Measurements from ENCODE around the gene ACSF3. TPM values are rescaled to one million over a fixed set of nuclear protein-coding genes. Genes with fewer than 3 reads are reported as not detected.

ACSF3 gene
- 50.0 and 51.4 TPM in 2 replicates for total RNA-seq

DNA sequence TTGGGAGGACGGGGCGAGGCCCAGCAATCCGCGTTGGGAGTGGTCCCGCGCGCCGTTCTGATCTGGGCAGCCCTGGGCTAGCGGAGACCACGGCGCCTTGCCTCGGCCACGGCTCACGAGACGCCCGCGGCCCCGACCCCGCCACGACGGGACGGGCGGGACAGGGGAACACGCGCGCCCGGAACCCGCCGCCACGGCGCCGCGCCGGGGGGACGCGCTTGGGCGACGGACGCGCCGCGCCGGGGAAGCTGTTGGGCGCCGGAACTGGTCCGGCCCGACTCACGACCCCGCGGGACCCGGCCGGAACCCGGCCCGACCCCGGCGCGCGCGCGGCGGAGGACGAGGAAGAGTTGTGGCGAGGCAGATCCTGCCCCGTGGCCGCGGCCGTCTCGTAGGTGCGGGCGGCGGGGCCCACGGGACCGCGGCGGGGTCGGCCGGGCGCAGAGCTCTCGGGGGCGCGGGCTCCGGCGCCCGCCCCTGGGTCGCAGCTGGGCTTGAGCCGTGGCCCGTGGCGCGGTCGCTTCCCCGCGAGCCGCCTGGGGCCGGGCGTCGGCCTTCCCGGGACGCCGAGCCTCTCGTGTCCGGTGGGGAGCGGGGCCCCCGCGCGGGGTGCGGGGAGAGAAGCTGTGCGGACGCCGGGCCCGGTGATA is at the start of gene ACSF3:
TSS of gene ACSF3 (plus strand) at position 251 of the 650 bp plus-strand sequence. CDS start 6,830 bp downstream, outside the sequence.
- intact Hi-C loops (cut with micrococcal nuclease): loop anchor here (10.0 kb wide), 1 partner anchor 59 kb away; no protein-coding TSS in a partner anchor

- intact Hi-C loops (cut with micrococcal nuclease): no loop called here
Observed at GRCh38 chr16:89044418-89045180, 49.1 kb upstream of the ACSF3 start.

DNA sequence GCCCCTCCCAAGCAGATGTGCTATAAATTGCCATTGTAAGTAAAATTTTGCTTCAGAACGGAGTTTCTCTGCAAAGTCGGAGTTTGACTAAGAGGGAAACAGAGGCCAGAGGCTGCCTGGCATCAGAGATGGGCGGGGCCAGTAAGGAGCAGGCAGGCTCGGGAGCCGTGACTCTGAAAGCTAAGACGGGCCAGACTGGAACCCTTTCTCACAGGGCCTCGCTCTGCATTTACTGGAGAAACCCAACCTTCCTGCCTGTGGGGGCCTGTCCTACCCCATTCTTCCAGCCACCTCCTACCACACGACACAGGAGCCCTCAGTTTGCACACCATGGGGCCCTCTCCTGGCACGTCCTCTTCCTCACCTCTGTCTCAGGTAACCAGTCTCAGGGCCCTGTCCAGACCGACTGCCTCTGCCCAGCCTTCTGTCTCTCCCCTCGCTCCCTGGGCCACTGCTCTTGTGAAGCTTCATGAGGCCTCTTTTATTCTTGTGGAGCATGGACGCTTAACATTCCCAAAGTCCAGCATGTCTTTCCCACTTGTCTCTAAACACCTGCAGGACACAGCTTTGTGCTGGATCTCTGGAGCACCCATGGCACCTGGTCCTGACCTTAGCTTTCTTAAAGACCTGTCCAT is 48.4 kb upstream of the ACSF3 start:
- intact Hi-C loops (cut with micrococcal nuclease): no loop called here

DNA sequence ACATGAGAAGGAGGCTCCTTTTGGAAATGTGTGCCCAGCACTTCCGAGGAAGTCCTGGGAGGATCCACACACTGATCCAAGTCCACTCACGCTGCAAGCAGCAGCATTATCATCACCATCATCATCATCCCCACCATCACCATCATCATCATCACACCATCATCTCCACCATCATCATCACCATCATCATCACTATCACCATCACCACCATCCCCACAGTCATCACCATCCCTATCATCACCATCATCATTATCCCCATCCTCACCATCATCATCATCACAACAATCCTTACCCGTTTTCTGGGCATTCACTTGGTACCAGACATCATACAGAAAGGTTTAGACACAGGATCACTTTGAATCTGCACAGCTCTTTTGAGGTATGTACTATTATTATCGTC is 47.8 kb upstream of the ACSF3 start:
- intact Hi-C loops (cut with micrococcal nuclease): no loop called here

GRCh38 chr16:89046491-89046890 is 47.2 kb upstream of the ACSF3 start:
- intact Hi-C loops (cut with micrococcal nuclease): no loop called here

GRCh38 chr16:89047331-89048089 is 46.1 kb upstream of the ACSF3 start:
- intact Hi-C loops (cut with micrococcal nuclease): no loop called here

GRCh38 chr16:89048090-89048725 is 45.4 kb upstream of the ACSF3 start:
- intact Hi-C loops (cut with micrococcal nuclease): no loop called here

DNA sequence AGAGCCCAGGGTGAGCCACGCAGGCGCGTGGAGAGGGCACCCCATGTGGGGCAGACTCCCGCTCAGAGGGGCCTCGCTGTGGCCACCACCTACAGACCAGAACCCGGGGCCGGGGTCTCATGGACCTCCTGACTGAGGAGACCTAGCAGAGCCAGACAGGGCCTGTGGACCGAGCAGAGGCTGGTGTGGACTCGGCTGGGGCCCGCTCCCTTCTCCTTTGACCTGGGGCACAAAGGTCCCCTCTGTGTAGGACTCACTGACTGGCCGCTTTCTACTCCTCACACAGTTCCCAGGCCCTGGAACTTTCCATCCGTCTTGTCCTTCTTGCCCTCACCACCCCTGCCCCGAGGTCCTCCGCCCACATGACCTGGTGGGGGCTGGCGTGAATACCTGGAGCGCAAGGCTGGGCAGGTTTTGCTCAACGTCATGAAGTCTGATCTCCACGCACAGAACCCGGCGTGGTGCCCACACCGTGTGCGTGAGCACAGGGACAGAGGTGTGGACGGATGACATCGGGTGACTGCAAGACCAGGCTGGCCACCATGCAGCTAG is 44.7 kb upstream of the ACSF3 start:
- intact Hi-C loops (cut with micrococcal nuclease): no loop called here

GRCh38 chr16:89049484-89050118 is 44.1 kb upstream of the ACSF3 start:
- intact Hi-C loops (cut with micrococcal nuclease): no loop called here

GRCh38 chr16:89050119-89050867 is 43.4 kb upstream of the ACSF3 start:
- intact Hi-C loops (cut with micrococcal nuclease): no loop called here

- intact Hi-C loops (cut with micrococcal nuclease): no loop called here
Observed at GRCh38 chr16:89050868-89051311, 42.8 kb upstream of the ACSF3 start.

GRCh38 chr16:89051521-89052166 is 42.0 kb upstream of the ACSF3 start:
- intact Hi-C loops (cut with micrococcal nuclease): no loop called here

- intact Hi-C loops (cut with micrococcal nuclease): no loop called here
Observed at GRCh38 chr16:89052191-89052889, 41.3 kb upstream of the ACSF3 start.

DNA sequence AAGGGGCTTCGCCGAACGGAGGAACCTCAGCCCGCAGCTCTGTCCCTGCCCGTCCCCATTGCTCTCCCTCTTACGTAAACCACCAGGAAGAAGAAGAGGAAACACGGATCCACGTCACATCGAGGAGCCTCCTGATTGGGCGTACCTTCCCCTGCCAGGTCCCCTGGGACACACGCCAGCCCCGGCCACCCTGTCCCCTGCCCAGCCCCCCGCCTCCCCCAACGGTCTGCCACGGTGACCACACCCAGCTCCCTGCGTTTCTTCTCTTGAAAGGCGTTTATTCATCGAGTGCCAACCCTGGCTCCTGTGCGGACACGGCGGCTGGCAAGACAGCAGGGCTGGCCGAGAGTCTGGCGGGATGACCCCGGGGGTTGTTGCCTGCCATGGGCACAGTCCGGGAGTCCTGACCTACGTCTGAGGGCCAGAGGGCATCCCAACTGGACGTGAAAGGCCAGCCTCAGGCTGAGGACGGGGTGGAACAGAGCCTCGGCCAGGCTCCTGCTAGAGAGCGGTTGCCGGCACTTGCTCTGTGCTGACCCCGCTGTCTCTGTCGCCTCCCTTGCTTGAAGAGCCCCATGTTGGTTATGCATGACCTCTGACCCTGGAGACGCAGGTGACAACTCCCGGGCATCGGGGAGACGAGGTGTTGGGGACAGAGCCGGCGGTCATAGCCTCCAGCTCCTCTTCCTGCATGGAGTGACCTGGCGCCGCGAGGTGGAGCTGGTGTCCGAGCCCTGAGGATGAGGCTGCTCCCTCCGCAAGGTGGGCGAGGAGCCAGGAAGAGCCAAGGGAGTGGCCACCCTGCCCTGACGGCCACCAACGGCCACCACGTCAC is 40.5 kb upstream of the ACSF3 start:
- intact Hi-C loops (cut with micrococcal nuclease): no loop called here

DNA sequence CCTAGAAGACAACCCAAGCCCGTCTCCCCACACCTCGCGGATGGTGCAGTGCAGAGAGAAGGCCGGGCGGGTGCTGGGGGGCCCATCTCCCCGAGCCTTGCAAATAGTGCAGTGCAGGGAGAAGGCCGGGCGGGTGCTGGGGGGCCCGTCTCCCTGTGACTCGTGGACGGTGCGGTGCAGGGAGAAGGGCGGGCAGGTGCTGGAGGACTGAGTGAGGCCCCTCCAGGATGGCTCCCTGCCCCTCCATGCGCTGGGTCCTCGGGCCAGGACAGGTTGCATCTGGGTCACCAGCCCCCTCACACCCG is 40.0 kb upstream of the ACSF3 start:
- intact Hi-C loops (cut with micrococcal nuclease): no loop called here

- intact Hi-C loops (cut with micrococcal nuclease): no loop called here
Observed at GRCh38 chr16:89054261-89054661, 39.4 kb upstream of the ACSF3 start.

- intact Hi-C loops (cut with micrococcal nuclease): no loop called here
Observed at GRCh38 chr16:89054714-89055113, 38.9 kb upstream of the ACSF3 start.

DNA sequence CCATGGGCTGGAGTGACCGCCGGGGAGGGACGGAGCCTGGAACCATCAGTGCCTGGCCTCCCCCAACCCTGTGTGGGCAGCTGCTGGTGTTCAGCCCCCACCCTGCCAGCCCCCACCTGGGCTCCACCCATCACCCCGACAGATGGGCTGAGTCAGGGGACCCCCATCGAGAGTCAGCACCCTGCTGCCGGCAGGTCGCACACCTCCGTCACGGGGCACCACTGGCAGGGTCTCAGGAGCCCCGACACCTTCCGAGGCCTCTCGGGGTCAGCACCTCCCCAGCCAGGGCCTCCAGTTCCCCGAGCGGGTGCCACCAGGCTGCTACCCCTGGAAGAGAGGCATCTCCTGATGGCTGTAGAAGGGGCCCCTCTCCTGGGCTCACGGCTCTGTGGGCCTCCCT is 38.3 kb upstream of the ACSF3 start:
- intact Hi-C loops (cut with micrococcal nuclease): no loop called here

Measured in T-helper 2 cell treated with Interferon-gamma antibody and Interleukin-4, amounts not matched to agents 100 ng/mL and 5 ng/mL, for 36 hours (primary cell).